KG1 (cell line): Measurements from ENCODE around the gene RASSF9.

Experiments
- DNase-seq: peaks from one replicate; lab custom pipeline; 2025; lab: John Stamatoyannopoulos, UW

Gene RASSF9

GRCh38 chr12:85821206-85821605 is 15.0 kb downstream of the RASSF9 start:
- no peak for DNase-seq

GRCh38 chr12:85820101-85820500 is 16.1 kb downstream of the RASSF9 start:
- no peak for DNase-seq

GRCh38 chr12:85814741-85815140 is 21.5 kb downstream of the RASSF9 start:
- no peak for DNase-seq

GRCh38 chr12:85814071-85814470 is 22.1 kb downstream of the RASSF9 start:
- DNase-seq = no peak

- DNase-seq = no peak
These were observed 26.7 kb downstream of the RASSF9 start for GRCh38 chr12:85809500-85809899.

- no peak for DNase-seq
These were observed 28.5 kb downstream of the RASSF9 start for GRCh38 chr12:85807730-85808129.

- DNase-seq = no peak
These were observed 30.6 kb downstream of the RASSF9 start for GRCh38 chr12:85805654-85806053.

GRCh38 chr12:85804663-85805062 is 31.5 kb downstream of the RASSF9 start:
- no peak for DNase-seq

GRCh38 chr12:85803923-85804322 is 32.3 kb downstream of the RASSF9 start:
- DNase-seq = no peak

- no peak for DNase-seq
These were observed 33.0 kb downstream of the RASSF9 start for GRCh38 chr12:85803231-85803630.

GRCh38 chr12:85798122-85798521 is 38.1 kb downstream of the RASSF9 start:
- no peak for DNase-seq

- DNase-seq = no peak
These were observed 40.2 kb downstream of the RASSF9 start for GRCh38 chr12:85796001-85796400.

- no peak for DNase-seq
These were observed 41.7 kb downstream of the RASSF9 start for GRCh38 chr12:85794531-85794930.

GRCh38 chr12:85784096-85784720 is 52.0 kb downstream of the RASSF9 start:
- no peak for DNase-seq

GRCh38 chr12:85782711-85783110 is 53.5 kb downstream of the RASSF9 start:
- no peak for DNase-seq

- no peak for DNase-seq
These were observed 54.4 kb downstream of the RASSF9 start for GRCh38 chr12:85781766-85782165.

- no peak for DNase-seq
These were observed 56.4 kb downstream of the RASSF9 start for GRCh38 chr12:85779768-85780167.

GRCh38 chr12:85775091-85775490 is 61.1 kb downstream of the RASSF9 start:
- no peak for DNase-seq

GRCh38 chr12:85765453-85765869 is 70.7 kb downstream of the RASSF9 start:
- no peak for DNase-seq

GRCh38 chr12:85759623-85760022 is 76.6 kb downstream of the RASSF9 start:
- no peak for DNase-seq

GRCh38 chr12:85759091-85759490 is 77.1 kb downstream of the RASSF9 start:
- DNase-seq = no peak

GRCh38 chr12:85755760-85756159 is 80.4 kb downstream of the RASSF9 start:
- no peak for DNase-seq
